GM21576 (cell line): ENCODE results near the gene IFNG.

Experiments
- ATAC-seq: cut with Tn5 transposase; IDR thresholded peaks from one replicate; pipeline ENCODE4 v1.9.1; 2021; ENCODE audit warnings: mild to moderate bottlenecking, moderate library complexity; ENCODE audit not compliant: unreplicated experiment

Gene IFNG

GRCh38 chr12:68169213-68169889 is 9.8 kb upstream of the IFNG start:
- no peak for ATAC-seq

DNA sequence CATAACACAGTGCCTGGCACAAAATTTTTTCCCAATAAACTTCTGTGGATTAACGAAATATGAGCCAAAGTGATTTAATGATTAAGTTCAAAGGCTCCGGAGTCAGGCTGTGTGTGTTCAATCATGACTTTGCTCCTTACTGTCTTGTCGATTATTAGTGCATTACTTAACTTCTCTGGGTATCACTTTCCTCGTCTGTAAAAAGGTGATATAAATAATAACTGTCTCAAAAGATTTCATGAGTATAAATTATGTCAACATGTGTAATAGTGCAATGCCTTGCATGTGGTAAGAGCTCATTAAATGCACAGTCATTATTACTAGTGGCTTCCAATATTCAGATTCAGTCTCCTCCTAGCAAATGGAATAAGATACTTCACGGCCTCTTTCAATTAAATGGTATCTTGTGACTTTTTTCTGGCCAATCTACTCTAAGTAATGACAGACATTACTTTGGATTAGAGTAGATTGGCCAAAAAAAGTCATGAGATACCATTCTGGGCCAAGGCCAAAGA is 6.8 kb upstream of the IFNG start:
- ATAC-seq: no peak

DNA sequence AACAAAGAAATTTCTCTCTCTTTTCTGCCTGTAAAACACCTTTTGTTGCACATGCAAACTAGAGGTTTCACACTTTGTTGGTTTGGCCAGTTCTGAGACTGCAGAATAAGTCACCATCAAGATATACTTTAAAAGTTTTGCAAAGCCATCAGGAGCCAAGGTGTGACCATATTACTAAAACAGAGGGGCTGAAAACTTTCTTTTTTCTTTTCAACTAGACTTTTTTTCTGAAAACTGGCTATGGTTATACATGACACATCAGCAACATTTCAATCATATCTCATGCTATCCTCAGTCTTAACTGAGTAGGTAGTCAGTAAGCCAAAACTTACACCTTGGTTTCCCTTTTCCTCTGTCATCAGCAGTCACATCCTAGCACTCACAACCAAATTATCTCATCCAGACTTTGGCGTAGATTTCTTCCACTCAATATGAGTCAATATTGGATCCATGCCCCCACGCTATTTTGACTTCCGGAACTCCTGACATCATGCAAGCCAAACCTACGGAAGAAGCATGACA is 4.1 kb upstream of the IFNG start:
- no peak for ATAC-seq

- no peak for ATAC-seq
Observed at GRCh38 chr12:68162374-68162773, 2.8 kb upstream of the IFNG start.

- ATAC-seq: no peak
Observed at GRCh38 chr12:68158432-68158831, 1.1 kb downstream of the IFNG start.

DNA sequence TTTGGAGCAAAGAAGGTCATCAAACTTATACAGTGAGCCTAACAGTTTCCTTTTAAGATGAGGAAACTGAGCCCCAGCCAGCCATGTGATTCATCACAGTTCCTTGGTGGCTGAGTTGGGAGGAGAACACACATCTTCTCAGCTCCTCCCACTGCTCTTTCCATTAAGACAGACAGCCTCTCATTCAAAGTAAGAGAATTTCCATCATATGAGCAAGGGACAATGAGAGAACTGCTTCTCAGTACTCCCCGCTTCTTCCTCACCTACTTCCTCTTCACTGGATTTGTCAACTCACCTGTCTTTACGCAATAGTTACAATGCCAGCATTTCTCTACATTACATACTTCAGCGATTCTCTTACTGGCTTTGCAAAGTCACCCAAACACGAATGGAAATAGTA is 2.2 kb downstream of the IFNG start:
- no peak for ATAC-seq

DNA sequence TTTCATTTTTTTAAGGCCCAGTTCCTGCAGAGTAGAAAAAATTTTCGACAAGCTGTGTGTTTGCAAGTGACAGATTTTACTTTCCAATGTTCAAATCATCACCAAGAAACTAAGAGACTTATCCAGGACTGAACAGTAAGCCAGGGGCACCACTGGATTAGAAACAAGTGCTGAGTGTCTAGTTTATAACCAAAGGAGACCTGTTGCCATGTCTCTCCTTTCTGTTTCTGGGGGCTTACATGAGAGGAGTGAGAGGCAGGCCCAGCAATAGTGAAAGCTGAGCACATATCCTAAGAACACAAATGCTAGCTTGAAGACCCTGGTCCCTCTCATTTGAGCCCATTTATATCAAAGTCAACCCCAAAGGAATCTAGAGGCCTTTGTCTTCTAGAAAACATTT is 2.9 kb downstream of the IFNG start:
- ATAC-seq: no peak

- ATAC-seq: no peak
Observed at GRCh38 chr12:68154779-68155178, 4.8 kb downstream of the IFNG start.

DNA sequence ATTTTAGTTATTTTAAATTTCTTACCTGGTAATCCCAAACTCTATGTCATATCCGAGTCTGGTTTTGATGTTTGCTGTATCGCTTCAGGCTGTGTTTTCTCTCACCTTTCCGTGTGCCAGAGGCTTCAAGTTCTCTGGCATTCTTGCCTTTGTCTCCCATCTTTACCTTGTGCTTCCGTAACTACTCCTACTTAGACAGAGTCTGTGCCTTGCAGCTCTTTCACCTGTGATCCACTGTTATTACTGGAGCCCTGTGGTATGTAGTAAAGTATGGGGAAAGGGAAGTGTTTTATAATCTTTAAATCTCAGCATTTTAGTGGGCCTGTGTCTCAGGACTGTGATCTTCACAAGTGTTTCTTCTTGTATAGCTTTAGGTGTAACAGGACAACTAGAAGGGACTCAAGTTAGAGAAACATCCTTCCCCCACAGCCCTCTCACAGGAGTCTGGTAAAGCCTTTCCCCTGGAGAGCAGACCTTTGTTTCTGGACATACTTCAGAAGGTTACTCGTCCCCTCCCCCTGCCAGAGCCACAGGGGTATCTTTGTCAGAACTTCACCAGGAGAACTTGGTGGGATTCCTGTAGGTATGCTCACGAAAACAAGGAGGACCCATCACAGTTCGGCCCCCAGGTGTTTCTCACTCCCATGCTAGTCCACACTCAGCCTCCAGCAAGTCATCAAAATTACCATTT is 11.1 kb downstream of the IFNG start:
- no peak for ATAC-seq

- ATAC-seq: no peak
Observed at GRCh38 chr12:68140556-68140955, 19.0 kb downstream of the IFNG start.

DNA sequence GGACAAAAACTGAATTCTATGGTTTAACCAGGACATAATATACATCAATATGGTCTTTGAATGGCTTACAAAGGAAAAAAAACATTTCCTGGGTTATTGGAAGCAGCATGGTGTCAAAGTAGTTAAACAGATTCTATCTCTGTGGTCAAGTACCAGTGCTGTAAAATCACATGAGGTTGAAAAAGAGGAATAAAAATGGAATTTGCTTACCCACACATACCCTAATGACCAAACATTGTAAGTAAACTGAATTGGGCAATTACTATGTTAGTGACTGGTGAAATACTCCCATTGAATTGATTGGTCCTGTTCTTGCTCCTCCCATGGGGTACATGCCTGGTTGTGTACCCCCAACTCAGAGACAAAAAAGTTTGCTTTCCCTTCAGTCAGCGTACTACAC is 19.6 kb downstream of the IFNG start:
- ATAC-seq: no peak

DNA sequence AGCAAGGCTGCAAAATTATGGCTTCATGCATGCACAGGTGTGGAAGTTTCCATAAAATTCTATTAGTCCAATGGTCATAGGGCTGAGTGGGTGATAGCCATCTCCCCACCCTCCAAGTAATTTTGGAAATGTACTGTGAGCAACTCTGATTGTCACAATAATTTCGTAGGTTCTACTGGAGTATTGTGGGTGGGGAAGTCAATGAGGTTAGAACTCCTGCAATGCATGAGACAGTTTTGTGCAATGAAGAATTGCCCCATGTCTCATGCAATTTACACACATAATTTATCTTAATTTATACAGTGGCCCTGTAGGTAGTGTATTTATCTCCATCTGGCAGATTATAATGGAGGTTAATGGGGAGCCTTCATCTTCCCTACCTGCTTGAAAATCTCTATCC is 20.5 kb downstream of the IFNG start:
- no peak for ATAC-seq

DNA sequence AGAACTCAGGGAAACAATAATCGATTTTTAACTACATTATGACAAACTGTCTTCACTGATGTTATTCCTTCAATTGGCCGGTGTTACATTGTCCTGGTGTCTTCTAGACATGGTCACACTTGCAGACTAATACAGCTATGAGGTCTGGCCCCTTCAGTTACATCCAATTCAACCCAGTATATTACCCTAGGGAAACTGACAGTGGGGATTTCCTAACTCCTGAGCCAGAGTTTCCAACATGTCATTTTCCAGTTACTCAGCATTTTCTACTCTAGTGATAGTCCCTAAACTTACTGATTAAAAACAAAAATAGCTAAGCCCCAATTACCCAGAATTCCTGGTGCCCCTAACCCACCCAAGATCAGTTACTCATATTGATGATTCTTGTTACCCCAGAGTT is 21.1 kb downstream of the IFNG start:
- ATAC-seq: no peak

- ATAC-seq: no peak
Observed at GRCh38 chr12:68137335-68137830, 22.2 kb downstream of the IFNG start.

GRCh38 chr12:68135520-68135919 is 24.0 kb downstream of the IFNG start:
- ATAC-seq: no peak

DNA sequence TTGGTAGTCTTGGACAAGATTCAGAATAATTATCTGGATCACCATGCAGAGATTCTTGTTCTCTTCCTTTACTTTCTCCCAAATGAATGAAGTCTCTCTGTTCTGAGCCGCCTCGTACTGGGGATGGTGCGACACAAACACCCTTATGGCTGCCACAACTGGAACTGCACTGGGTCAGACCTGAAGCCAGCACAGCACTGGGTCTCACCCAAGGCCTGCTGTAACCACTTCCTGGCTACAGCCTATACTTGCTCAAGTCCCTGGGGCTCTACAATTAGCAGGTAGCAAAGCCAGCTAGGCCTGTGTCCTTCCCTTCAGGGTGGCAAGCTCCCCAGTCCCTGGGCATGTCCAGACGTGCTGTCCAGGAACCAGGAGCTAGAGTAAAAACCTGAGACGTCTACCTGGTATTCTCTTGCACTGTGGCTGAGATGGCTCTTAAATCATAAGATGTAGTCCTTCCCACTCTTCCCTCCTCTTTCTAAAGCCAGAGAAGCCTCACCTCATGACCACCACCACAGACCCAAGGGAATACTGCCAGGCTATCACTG is 27.6 kb downstream of the IFNG start:
- no peak for ATAC-seq

DNA sequence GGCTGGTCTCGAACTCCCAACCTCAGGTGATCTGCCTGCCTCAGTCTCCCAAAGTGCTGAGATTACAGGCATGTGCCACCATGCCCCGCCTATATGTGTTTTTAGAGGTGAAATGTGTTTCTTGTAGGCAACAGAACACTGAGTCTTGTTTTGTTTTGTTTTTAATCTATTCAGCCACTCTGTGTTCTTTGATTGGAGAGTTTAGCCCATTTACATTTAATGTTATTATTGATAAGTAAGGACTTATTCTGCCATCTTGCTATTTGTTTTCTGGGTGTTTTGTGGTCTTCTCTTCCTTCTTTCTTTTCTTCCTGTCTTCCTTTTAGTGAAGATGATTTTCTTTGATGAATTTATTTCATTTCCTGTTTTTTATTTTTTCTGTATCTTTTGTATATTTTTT is 29.6 kb downstream of the IFNG start:
- no peak for ATAC-seq

- ATAC-seq: no peak
Observed at GRCh38 chr12:68122236-68122920, 37.2 kb downstream of the IFNG start.

DNA sequence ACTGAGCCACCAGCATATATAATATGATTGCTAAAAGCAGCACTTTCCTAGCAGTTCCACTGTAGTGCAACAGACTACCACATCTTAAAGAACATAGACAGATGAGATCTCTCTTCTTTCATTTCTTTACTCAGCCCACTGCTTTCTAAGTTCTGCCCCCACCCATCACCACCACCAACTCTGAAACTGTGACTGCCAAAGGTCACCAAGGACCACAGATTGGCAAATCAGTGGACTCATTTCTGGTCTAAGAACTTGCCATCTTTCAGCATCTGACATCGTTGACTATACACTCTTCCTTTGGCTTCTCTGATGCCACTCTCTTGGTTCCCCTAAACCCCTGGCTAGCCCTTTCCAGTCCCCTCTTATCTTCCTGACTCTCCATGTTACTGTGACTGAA is 38.4 kb downstream of the IFNG start:
- ATAC-seq: no peak

DNA sequence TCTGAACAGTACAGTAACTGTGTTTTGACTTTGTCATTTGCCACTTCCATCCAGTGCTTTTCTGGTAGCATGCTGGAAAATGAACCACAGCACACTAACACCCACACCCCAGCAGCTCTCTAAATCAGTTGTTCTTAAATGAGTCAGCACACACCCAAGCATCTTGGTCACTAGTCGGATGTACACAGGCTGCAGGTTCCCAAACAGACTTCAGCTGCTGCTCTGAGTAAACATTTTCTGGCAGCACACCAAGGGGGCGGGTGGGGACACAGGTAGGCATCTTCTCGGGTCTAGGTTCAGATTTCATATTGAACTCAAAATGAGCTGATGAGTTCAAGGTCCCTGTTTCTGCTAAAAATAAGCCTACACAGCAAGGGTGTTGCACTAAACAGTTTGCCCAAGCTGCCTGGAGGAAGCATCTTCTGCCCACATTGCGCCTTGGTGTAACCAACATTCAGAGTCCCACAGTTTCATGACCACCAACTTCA is 39.8 kb downstream of the IFNG start:
- ATAC-seq: peak; percentile 95

GRCh38 chr12:68119250-68119649 is 40.3 kb downstream of the IFNG start:
- peak; percentile 54 for ATAC-seq
